GM19099 (cell line): ENCODE data around the gene CBX1.

ENCODE experiments used
- POLR2A ChIP-seq: IDR thresholded peaks from 3 replicates; pipeline ENCODE4 v1.6.1; 2011; ENCODE audit warnings: low read depth; ENCODE audit not compliant: insufficient read length; ENCODE audit errors: extremely low read depth

Gene CBX1

DNA sequence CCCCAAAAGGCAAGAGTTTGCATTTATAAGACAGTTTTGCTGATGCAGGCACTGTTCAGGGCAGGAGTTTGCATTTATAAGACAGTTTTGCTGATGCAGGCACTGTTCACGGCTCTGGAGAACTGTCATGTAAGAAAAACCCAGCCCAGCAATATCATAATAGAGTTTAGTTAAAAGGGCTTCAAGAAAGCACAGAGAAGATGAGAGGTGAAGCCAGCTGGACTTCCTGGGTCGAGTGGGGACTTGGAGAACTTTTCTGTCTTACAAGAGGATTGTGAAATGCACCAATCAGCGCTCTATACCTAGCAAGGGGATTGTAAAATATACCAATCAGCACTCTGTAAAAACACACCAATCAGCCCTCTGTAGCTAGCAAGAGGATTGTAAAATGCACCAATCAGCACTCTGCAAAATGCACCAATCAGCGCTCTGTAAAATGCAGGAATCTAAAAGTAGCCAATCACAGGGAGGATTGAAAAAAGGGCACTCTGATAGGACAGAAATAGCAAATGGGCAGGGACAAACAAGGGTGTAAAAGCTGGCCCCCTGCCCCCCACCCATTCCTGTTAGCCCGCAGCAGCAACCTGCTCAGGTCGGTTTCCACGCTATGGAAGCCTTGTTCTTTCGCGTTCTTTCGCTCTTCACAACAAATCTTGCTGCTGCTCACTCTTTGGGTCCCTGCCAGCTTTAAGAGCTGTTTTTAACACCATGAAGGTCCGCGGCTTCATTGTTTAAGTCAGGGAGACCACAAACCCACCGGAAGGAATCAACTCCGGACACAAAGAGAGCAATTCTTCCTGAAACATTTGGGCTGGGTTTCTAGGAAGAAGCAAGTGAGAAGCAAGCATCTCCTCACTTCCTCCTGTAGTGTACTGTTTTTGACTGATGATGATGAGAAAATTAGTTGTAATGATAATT, 1.8 kb upstream of the CBX1 start:
- TF ChIP-seq POLR2A = no peak

DNA sequence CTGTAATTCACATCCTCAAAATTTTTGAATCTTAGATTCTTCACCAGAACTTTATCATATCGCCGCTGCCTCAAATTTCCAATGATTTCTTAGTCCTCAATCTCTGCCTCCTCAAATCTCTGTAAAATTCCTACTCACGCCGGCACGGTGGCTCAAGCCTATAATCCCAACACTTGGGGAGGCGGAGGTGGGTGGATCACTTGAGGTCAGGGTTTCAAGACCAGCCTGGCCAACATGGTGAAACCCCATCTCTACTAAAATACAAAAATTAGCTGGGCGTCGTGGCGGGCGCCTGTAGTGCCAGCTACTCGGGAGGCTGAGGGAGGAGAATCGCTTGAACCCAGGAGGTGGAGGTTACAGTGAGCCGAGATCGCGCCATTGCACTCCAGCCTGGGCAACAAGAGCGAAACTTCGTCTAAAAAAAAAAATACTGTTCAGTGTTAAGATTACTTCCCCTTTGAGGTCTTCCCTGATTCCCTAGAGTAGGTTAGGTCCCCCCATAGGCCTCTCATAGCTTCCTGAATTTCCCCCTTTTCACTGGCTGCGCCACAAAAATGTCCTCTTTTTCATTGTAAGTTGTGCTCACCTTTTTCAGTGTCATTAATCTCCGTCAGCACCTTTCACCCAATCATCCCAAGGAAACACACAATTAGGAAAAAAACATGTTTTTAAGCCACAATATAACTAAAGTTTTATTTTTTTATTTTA, 919 bp upstream of the CBX1 start:
- TF ChIP-seq POLR2A = no peak

- TF ChIP-seq POLR2A = no peak
These were observed 677 bp downstream of the CBX1 start for GRCh38 chr17:48100591-48101011.

- no peak for TF ChIP-seq POLR2A
These were observed 1.1 kb downstream of the CBX1 start for GRCh38 chr17:48100160-48100559.

- TF ChIP-seq POLR2A = no peak
These were observed 5.7 kb downstream of the CBX1 start for GRCh38 chr17:48095611-48096010.

GRCh38 chr17:48093341-48094045, 7.8 kb downstream of the CBX1 start:
- TF ChIP-seq POLR2A = no peak

GRCh38 chr17:48084932-48085331, 16.3 kb downstream of the CBX1 start:
- TF ChIP-seq POLR2A = no peak

GRCh38 chr17:48081858-48082257, 19.4 kb downstream of the CBX1 start:
- TF ChIP-seq POLR2A = no peak

- TF ChIP-seq POLR2A = no peak
These were observed 26.8 kb downstream of the CBX1 start for GRCh38 chr17:48074322-48075081.

GRCh38 chr17:48071654-48072053, 29.6 kb downstream of the CBX1 start:
- no peak for TF ChIP-seq POLR2A

DNA sequence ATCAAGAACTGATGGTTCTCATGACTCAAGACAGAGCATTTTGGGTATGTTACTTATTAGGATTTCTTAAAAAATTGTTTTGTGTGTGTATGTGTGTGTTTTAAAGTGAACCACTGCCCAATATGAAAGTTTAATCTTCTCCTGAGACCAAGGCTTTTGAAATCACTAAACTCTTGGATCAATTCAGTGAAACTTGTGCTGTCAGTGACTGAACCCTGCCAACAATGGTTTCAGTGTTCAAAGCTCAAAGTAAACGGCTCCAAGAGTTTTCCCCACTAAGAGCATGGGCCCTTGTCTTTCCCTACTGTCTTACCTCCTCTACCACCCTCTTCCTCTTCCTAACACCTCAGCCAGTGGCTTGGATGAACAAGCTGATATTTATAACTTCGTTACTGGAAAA, 31.1 kb downstream of the CBX1 start:
- TF ChIP-seq POLR2A = no peak

GRCh38 chr17:48068491-48068961, 32.8 kb downstream of the CBX1 start:
- no peak for TF ChIP-seq POLR2A

DNA sequence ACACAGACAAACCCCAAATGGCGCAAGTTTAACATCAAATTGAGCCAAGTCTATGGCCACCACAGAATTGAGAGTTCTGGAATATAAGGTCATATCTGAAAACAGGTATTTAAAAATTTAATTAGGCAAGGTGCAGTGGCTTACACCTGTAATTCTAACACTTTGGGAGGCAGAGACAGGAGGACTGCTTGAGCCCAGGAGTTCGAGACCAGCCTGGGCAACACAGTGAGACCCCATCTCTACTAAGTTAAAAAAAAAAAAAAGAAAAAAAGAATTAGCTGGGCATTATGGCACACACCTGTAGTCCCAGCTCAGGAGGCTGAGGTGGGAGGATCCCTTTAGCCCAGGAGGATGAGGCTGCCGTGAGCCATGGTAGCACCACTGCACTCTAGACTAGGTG, 34.0 kb downstream of the CBX1 start:
- TF ChIP-seq POLR2A = no peak

DNA sequence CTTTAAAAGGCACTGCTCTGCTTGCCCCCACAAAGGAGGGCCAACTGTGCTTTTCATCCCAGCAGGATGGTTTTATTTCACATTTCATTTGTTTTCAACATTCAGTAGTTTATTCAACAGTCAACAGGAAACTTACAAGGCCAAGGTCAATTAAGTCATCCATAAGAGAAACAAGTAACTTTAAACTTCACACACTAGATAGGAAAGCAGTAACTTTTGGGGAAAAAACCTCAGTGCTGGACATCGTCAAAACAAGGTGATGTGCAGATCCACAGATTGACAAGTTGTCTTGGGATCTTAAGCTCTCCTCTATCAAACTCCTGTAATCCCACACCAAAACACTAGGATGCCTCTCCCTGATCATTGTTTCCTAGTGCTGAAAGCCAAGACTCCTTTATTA, 34.6 kb downstream of the CBX1 start:
- no peak for TF ChIP-seq POLR2A

- no peak for TF ChIP-seq POLR2A
These were observed 35.1 kb downstream of the CBX1 start for GRCh38 chr17:48066192-48066591.
